ENCODE data around the gene CAPN3.
A peak's percentile ranks its signal among the peaks of the same experiment; 100 is the strongest.

CAPN3 gene

GRCh38 chr15:42392309-42393024 is 33.2 kb downstream of the CAPN3 start:
- FAIRE-seq = no peak
- DNase-seq (ENCODE audit: low spot score) = no peak

- FAIRE-seq (no peak), DNase-seq (ENCODE audit: low spot score) (no peak)
Measured at GRCh38 chr15:42394106-42394505, 34.8 kb downstream of the CAPN3 start.

DNA sequence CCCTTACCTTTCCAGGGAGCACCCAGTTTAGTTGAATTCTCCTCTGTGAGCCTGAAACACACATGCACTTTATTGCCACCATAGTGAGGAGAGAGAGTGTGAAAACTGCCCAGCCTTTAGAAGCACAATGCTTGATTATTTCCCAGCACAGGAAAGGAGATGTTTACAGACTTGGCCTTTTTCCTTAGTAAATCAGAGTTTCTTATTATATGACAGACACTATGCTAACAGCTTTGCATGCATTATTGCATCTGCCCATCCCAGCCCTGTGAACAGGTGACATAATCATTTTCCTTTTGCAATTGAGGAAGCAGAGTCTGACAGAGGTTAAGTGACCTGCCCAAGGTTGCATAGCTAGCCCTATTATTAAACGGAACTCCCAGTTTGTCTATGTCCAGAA is 36.5 kb downstream of the CAPN3 start:
- no peak for DNase-seq (ENCODE audit: low spot score)
- no peak for FAIRE-seq

- DNase-seq (ENCODE audit: low spot score) = no peak
- no peak for FAIRE-seq
Measured at GRCh38 chr15:42401544-42402454, 42.5 kb downstream of the CAPN3 start.

- DNase-seq (ENCODE audit: low spot score) = no peak
- FAIRE-seq = no peak
Measured at GRCh38 chr15:42402455-42403205, 43.3 kb downstream of the CAPN3 start.

GRCh38 chr15:42403389-42403788 is 44.1 kb downstream of the CAPN3 start:
- DNase-seq (ENCODE audit: low spot score) (no peak), FAIRE-seq (no peak)

- DNase-seq (ENCODE audit: low spot score) (no peak), FAIRE-seq (no peak)
Measured at GRCh38 chr15:42404461-42405235, 45.3 kb downstream of the CAPN3 start.

DNA sequence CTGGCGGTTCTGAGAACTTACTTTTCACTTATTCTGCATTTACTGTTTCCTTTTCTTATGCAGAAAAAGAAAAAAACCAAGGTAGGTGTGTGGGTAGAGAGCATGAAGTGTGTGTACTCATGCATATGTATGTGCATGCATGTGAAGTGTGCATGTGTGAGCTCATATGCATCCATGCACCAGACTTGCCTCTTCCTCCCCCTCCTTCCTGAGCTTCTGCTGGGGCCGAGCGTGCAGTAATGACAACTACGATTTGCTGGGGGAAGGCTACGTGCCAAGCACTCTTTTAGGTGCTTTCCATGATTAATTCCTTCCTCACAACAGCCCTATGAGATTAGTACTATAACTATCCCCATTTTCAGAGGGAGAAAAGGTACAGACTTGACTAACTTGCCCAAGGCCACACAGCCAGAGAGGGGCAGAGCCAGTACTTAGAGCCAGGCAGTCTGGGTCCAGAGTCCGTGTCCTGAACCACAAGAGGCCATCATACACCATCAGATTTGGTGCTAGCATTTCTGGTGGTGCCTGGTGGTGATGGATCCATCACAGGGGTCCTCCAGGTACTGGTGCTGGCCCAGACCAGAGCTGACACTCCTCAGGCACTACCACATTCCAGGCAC is 46.7 kb downstream of the CAPN3 start:
- FAIRE-seq (no peak), DNase-seq (ENCODE audit: low spot score) (no peak)

DNA sequence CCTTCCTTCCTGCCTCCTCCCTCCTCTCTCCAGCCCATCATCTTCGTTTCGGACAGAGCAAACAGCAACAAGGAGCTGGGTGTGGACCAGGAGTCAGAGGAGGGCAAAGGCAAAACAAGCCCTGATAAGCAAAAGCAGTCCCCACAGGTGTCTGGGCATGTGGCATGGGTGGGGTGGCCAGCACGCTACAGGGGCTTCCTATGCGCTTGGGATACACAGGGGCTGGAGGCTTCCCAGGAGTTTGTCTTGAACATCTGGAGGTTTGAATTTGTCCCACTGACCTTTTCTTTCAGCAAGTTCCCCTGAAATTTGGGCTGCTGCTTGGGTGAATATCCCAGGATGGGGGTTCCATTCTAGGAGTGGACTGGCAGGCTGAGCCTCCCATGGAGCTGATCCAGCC is 48.9 kb downstream of the CAPN3 start:
- no peak for FAIRE-seq

GRCh38 chr15:42409011-42409410 is 49.7 kb downstream of the CAPN3 start:
- FAIRE-seq (no peak), DNase-seq (ENCODE audit: low spot score) (no peak)

More for the DNA sequence above, 48.9 kb downstream of the CAPN3 start:
- no peak for DNase-seq (ENCODE audit: low spot score)

DNA sequence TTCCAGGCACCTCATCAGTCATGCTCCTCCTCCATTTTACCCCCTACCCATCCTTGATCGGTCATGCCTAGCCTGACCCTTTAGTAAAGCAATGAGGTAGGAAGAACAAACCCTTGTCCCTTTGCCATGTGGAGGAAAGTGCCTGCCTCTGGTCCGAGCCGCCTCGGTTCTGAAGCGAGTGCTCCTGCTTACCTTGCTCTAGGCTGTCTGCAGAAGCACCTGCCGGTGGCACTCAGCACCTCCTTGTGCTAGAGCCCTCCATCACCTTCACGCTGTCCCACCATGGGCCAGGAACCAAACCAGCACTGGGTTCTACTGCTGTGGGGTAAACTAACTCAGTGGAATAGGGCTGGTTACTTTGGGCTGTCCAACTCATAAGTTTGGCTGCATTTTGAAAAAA is 52.6 kb downstream of the CAPN3 start:
- FAIRE-seq (no peak), DNase-seq (ENCODE audit: low spot score) (no peak)

DNA sequence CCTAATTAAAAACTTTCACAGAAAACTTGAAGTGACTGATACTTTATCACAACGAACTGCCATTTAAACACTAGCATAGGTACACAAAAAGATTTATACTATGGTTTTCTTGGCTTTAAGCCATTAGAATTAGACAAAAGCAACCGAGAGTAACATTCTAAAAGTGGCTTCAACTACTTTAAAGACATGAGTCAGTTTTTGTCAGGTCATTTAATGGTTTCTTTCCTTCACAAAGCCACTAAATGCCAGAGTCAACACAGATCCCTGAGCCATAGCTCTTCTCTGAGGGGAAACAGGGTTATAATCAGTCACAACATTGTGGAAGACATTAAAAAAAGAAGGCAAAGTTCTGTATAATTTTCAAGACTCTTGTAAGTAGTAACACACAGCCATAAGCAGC is 54.6 kb downstream of the CAPN3 start:
- FAIRE-seq (no peak), DNase-seq (ENCODE audit: low spot score) (no peak)

GRCh38 chr15:42419369-42419768 is 60.1 kb downstream of the CAPN3 start:
- DNase-seq (ENCODE audit: low spot score) = no peak
- FAIRE-seq = no peak

DNA sequence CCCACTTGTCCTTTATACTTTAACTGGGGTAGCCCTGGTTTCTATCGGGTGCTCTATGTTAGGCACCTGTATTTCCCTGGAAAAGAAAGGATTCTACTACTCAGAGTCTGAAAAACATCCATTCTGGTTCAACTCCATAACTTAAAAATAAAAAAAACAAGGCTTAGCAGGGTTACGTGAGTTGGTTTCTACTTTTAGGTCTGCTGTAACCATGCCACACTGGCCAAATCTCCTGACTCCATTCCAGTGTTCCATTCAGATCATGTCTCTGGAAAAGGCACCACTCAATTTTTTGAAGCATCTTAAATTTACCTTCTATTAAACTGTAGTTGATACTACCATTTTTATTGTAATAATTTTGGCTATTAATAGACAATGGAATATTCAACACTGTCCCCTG is 62.1 kb downstream of the CAPN3 start:
- no peak for FAIRE-seq

DNA sequence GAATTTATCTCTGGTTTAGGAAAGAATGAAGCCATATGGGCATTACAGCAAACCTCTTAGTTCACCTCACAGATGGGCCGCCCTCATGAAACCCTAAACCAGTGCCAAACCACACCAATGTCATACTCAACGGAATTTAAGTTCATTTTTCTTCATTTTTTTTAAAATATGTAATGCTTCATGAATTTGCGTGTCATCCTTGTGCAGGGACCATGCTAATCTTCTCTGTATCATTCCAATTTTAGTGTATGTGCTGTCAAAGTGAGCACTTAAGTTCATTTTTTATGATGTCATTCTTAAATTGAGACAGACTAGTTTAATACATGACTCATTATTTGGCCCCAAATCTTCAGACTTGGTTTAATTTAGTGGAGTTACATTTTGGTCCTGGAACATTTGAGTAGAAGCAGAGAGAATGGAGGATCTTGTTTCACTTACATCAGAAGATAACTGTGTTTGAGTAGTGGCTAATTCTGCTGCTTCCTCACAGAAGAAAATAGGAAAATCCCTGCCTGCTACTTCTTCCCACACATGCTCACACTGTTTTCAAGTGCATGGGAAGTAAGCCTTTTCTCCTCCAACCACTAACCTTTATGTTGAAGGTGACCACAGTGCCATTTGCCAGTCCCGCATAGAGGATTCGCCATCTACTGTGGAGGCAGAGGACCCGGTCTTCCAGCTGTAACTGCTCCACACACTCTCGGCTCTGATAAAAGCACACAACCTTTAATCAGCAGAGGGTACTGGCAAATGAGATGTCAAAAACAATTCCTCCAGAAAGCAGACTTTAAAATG is 68.3 kb downstream of the CAPN3 start:
- DNase-seq (ENCODE audit: low spot score) = no peak
- peak; percentile 2 for FAIRE-seq

More for the DNA sequence above, 62.1 kb downstream of the CAPN3 start:
- no peak for DNase-seq (ENCODE audit: low spot score)

GRCh38 chr15:42444415-42445063 is 85.2 kb downstream of the CAPN3 start:
- DNase-seq (ENCODE audit: low spot score) (no peak), FAIRE-seq (no peak)

DNA sequence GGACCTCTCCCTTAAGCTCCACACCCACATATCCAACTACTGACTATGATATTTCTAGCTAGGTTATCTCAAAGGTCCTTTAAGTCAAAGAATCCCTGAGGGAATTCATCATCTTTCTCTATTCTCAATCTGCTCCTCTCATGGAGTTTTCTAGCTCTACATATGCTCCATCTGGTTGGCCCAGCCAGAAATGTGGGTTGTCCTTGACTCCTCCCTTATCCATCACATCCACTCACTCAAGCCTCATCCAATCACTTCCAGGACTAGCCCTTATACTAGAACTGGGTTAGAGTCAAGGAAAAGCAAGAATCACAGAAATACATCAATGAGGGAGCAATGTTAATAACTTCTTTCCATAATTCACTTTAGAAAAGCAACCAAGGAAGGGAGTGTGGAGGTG is 86.2 kb downstream of the CAPN3 start:
- FAIRE-seq (no peak), DNase-seq (ENCODE audit: low spot score) (no peak)

DNA sequence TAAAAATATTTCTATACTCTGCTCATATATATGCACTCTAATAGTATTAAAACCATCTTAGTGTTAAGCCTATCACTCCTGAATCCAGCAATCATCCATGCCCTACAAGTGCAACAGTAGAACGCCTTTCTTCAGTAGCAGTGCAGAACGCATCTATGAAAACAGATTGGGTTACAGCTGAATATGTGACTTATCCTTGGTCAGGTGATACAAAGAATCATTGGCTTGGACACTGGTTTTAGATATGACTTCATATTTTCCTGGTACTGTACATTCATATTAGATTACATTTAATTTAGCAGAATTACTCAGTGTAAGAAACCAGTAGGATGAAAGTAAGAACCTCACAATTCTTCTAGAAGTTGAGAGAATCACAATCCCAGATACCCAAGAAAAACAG is 88.3 kb downstream of the CAPN3 start:
- FAIRE-seq (no peak), DNase-seq (ENCODE audit: low spot score) (no peak)

DNA sequence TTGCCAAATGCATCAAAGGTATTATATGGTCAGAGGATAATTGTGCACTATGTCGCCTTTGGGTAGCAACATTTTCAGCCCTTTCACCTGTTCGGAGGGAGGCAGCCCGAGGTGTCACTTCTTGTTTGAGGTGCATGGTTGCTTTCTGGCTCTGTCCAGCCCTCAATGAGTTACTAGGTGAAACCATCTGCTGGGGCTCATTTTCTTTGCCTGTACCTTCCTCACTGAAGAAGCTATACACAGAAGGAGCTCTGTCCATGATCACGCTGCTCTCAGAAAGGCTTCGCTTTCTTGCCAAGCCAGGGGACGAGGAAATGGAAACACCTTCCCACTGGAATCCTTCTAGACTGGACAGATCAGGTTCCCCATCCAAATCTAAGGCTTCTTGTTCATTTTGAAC is 89.0 kb downstream of the CAPN3 start:
- FAIRE-seq (no peak), DNase-seq (ENCODE audit: low spot score) (no peak)
